B cell (primary cell): ENCODE data around the gene IVNS1ABP.

Experiments
- CTCF ChIP-seq: fragments of 200-600 bp; IDR thresholded peaks from one replicate; pipeline ENCODE4 v1.8.0; 2022; ENCODE audit warnings: antibody characterized with exemption, mild to moderate bottlenecking
- EZH2 ChIP-seq: IDR thresholded peaks from 2 replicates; pipeline ENCODE4 v1.6.1; 2012; ENCODE audit warnings: borderline replicate concordance, low read depth, mild to moderate bottlenecking, moderate library complexity, low read length; ENCODE audit not compliant: insufficient read depth, poor library complexity, severe bottlenecking

GRCh38 chr1:185322636-185323035, 5.6 kb upstream of the IVNS1ABP start:
- TF ChIP-seq CTCF (no peak), EZH2 (no peak)
